HL-60 (cell line): ENCODE data around the gene STARD6.
A peak's percentile ranks its signal among the peaks of the same experiment; 100 is the strongest.

Source experiments
- DNase-seq, 2 experiments: peaks; one replicate each; pipeline ENCODE4 v3.0.0-alpha.2; 2010 to 2020; ENCODE audit warnings: low read depth in 1 of 2, low spot score in 1 of 2
- H3K27ac ChIP-seq: fragments of 250-450 bp; sonication (Bioruptor Pico); replicated peaks from 2 replicates; pipeline ENCODE4 v1.5.1; 2020; ENCODE audit warnings: mild to moderate bottlenecking, moderate library complexity
- H3K27me3 ChIP-seq: fragments of 250-450 bp; sonication (Bioruptor Pico); 2 replicates; pipeline ENCODE4 v1.5.1; 2021; ENCODE audit warnings: mild to moderate bottlenecking, moderate library complexity; ENCODE audit not compliant: insufficient read depth, poor library complexity, severe bottlenecking
- H3K4me3 ChIP-seq: replicated peaks from 2 replicates; pipeline ENCODE4 v1.5.1; 2011; ENCODE audit warnings: mild to moderate bottlenecking, control low read depth, low read length; ENCODE audit not compliant: insufficient read depth
- CTCF ChIP-seq: IDR thresholded peaks from one replicate; pipeline ENCODE4 v1.5.1; 2011; ENCODE audit warnings: low read length, control low read depth, inconsistent platforms; ENCODE audit not compliant: insufficient read depth
- GABPA ChIP-seq: IDR thresholded peaks from 2 replicates; pipeline ENCODE4 v1.6.1; 2012; ENCODE audit warnings: low read depth
- POLR2AphosphoS5 ChIP-seq: IDR thresholded peaks from 2 replicates; pipeline ENCODE4 v1.6.1; 2012; ENCODE audit warnings: low read depth
- REST ChIP-seq: IDR thresholded peaks from 2 replicates; pipeline ENCODE4 v1.6.1; 2012; ENCODE audit warnings: low read depth; ENCODE audit not compliant: insufficient replicate concordance
- SPI1 ChIP-seq: IDR thresholded peaks from 2 replicates; pipeline ENCODE4 v1.6.1; 2012; ENCODE audit warnings: low read depth, mild to moderate bottlenecking, borderline replicate concordance

STARD6 gene

GRCh38 chr18:54393648-54394294 is 36.1 kb upstream of the STARD6 start:
- no peak for TF ChIP-seq GABPA
- H3K27me3 ChIP-seq: no peaks in the 10 kb centered on the region
- no peak overlapping the region for H3K27ac ChIP-seq
- H3K4me3 ChIP-seq: no peak overlapping the region
- no peak for DNase-seq

DNA sequence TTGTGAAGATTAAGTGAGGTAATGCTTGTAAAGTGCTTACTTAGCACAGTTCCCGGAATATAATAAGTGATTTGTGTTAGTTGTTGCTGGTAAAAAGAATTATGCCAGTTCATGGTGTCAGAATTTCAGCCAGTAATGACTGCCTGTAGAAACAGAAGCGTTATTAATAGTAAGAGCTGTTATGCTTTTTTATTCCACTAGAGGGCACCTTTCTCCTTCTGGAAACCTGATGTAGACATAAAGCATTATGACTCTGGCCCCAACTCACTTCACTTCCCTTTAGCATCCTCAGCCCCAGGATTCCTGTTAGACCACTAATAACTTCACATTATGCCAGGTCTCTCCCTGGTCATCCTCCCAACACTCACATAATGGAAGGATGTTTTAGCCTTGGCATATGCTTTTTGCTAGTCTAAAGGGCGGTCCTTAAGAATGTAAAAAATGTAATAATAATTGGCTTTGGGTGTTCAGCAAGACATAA is 34.9 kb upstream of the STARD6 start:
- Histone ChIP-seq H3K27ac (no peak overlapping the region), H3K4me3 (no peak overlapping the region), H3K27me3 (no peaks in the 10 kb centered on the region)
- peak; percentile 73; the same call in 1 of the 2 replicates for TF ChIP-seq SPI1
- TF ChIP-seq CTCF: peak; percentile 96
- no peak for TF ChIP-seq GABPA
- peak; percentile 34 to 51 for DNase-seq

- DNase-seq: no peak
- Histone ChIP-seq H3K4me3 (no peak overlapping the region), H3K27me3 (no peaks in the 10 kb centered on the region), H3K27ac (no peak overlapping the region)
- TF ChIP-seq GABPA (no peak), REST (no peak), POLR2AphosphoS5 (no peak), CTCF (no peak), SPI1 (no peak)
These were observed 33.2 kb upstream of the STARD6 start for GRCh38 chr18:54390838-54391237.

GRCh38 chr18:54389143-54389505 is 31.5 kb upstream of the STARD6 start:
- no peak overlapping the region for H3K4me3 ChIP-seq
- peak in 1 of 2 experiments; percentile 28 for DNase-seq
- peak overlapping the region; percentile 70 for H3K27ac ChIP-seq
- TF ChIP-seq REST (no peak), CTCF (no peak)
- no peaks in the 10 kb centered on the region for H3K27me3 ChIP-seq
